ENCODE results near the gene SLC22A4.
A peak's percentile ranks its signal among the peaks of the same experiment; 100 is the strongest.

The SLC22A4 gene

DNA sequence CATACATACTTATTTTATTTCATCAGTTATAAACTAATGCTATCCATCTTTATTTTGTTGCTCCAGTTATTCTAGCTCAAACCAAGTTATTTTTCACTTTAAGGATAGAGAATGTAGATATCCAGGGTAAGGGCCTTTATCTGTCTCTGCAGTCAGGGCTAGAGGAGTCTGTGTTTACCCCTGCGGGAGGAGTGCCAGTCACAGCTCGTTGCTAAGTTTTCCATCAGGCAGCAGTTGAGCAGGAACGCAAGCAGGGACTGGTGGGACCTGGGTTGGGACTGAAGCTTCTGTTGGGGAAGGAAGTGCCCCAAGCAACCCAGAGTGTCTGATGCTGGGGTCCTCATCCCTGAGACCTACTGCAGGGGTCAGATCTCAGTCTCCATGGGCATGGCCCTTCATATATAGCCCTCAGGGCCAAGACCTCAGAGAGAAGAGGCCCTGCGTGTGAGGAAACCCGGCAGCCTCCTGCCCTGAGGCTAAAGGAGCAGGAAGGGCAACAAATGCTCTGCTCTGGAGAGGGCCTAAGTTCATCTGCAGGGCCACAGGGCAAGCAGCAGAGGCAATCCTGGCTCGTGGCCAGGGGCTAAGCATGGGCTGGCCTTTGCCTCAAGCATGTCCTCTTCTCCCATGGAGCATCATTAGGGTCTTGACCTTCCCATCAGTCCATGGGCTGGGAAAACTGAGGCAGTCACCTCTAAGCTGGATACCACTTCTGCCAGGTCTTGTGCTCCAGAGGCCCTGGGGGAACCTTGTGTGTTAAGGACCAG is 6.6 kb downstream of the SLC22A4 start:
- DNase-seq = no peak

DNA sequence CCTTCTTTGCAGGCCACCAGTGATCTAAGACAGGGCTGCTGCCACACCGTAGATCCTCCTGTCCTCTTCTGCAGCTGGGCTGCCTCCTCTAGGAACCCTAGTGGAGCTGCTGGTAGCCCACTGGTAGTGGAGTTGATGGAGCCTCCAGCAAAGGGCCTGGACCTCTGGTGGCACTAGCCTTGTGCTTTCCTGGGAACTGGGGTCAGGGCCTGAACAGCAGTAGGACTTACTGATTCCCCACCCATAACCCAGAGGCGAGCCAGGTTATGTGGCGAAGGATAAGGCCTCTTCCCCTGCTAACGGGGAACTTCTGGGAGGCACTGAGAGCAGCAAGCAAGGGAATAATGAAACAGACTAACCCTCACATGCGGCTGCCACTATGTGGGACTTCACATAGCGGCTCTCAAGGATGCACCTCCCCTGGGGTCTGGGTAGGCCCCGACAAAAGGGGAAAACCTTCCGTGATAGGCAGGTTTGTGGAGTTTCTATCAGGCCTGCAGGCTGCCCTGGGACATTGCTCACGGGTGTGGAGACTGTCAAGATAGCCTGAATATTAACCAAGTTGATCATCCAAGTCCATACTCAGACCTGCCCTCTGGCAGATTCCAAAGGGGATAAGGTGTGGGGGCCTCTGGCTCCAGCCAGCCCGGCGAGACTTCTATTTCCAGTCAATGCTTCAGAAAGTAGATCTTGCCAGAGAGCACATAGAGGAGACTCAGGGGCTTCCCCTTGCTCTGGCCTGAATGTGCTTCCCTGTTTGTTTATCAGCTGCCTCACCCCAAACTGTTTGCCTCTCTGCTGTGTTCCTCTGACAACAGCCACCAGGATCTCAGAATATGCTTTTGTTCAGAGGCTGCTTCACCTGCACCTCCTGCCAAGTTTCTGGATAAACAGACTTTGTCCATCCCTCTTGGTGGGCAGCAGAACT is 7.4 kb downstream of the SLC22A4 start:
- DNase-seq = no peak

DNA sequence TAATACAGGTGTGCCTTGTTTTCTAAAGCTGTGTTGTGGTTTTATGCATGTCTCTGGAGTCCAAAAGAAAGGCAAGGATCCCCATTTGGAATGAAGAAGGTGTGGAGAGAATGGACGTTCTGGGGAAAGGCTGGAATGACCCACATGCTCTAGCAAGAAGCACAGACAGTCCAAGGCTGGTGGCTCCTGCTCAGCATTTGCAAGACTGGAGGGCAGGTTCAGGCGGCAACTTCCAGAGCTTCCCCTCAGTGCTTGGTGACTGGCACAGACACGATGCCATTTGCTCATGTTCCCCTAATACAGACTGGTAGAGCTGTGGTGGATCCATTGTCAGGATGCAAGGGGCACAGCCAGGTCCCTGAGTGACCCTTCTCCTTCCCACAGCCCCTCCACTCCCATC is 8.2 kb downstream of the SLC22A4 start:
- no peak for DNase-seq

GRCh38 chr5:132303589-132303988 is 9.4 kb downstream of the SLC22A4 start:
- DNase-seq = no peak

DNA sequence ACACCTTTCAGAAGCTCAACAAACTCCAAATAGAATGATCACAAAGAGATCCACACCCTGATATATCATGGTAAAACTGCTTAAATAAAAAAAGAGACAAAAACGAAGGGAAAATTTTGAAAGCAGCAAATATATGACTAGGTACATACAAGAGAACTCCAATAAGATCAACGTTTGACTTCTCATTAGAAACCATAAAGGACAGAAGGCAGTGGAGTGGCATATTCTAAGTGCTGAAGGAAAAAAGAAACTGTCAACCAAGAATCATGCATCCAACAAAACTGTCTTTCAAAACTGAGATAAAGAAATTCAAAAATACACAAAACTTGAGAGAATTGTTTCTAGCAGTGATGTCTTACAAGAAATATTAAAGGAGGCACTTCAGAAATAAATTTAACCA is 11.2 kb downstream of the SLC22A4 start:
- DNase-seq = no peak

GRCh38 chr5:132308701-132309100 is 14.5 kb downstream of the SLC22A4 start:
- no peak for DNase-seq

- DNase-seq = no peak
Observed at GRCh38 chr5:132309679-132310078, 15.5 kb downstream of the SLC22A4 start.

- peak in 5 of 14 donors; percentile 27 to 44 (median 29) for DNase-seq
Observed at GRCh38 chr5:132310141-132310834, 16.1 kb downstream of the SLC22A4 start.

DNA sequence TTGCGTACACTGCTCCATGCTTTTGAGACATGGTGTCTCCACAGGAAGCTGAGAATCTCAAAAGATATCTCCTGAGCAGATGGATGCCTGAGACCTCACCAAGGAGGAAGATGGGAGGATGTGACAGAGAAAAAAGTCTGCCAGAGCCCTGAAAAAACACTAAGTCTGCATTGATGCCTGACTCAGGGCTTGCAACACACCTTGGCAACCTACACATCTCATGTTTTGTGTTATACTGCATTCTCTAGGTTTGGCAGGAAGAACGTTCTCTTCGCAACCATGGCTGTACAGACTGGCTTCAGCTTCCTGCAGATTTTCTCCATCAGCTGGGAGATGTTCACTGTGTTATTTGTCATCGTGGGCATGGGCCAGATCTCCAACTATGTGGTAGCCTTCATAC is 19.2 kb downstream of the SLC22A4 start:
- DNase-seq = no peak

- DNase-seq = no peak
Observed at GRCh38 chr5:132313961-132314432, 19.8 kb downstream of the SLC22A4 start.

GRCh38 chr5:132315529-132316067 is 21.4 kb downstream of the SLC22A4 start:
- no peak for DNase-seq

DNA sequence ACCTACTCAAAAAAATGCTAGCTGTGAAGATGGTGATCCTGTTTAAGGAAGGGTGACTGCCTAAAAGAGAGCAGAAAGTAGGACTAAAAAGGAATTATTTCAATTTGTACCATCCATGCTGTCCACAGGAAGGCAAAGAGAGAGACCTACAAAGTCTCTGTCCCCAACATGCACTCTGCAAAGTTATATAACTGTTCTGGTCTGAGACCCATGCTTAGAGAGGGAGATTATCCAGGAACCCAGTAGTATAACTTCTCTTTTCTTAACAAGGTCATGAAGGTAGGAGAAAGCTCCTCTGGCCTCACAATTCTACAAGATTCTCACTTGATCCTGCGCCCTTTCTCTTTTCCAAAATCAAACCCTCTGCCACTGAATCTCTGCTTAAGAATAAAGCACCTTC is 25.8 kb downstream of the SLC22A4 start:
- DNase-seq = no peak

DNA sequence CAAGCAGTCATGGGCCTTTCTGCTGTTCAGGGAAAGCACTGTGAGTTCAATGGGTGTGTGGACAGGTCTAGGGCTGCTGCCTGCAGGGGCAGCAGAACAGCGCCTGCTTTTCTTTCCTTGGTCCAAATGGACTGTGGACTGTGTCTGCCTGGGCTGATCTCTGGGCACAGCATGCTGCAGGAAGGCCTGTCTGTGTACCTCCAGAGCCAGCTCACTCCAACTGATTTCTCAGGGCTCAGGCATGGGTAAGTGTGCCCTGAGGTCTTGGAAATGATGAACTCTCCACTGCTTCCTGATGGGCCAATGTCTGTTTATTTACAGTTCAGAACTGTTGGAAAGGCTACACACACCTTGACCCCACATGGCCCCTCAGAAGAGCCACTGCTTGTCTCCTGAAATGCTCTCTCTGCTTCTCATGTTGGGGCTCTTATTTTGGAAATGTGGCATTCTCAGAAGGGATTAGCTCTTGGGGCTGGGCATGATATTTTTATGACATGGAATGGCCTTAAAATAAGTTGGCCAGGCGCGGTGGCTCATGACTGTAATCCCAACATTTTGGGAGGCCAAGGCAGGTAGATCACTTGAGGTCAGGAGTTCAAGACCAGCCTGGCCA is 27.0 kb downstream of the SLC22A4 start:
- DNase-seq = peak in 1 of 14 donors; percentile 65

GRCh38 chr5:132322266-132322665 is 28.1 kb downstream of the SLC22A4 start:
- no peak for DNase-seq

- no peak for DNase-seq
Observed at GRCh38 chr5:132323202-132323601, 29.0 kb downstream of the SLC22A4 start.

- DNase-seq = no peak
Observed at GRCh38 chr5:132325691-132326090, 31.5 kb downstream of the SLC22A4 start.

GRCh38 chr5:132327252-132327955 is 33.2 kb downstream of the SLC22A4 start:
- DNase-seq = no peak

GRCh38 chr5:132334812-132335211 is 40.6 kb downstream of the SLC22A4 start:
- no peak for DNase-seq

DNA sequence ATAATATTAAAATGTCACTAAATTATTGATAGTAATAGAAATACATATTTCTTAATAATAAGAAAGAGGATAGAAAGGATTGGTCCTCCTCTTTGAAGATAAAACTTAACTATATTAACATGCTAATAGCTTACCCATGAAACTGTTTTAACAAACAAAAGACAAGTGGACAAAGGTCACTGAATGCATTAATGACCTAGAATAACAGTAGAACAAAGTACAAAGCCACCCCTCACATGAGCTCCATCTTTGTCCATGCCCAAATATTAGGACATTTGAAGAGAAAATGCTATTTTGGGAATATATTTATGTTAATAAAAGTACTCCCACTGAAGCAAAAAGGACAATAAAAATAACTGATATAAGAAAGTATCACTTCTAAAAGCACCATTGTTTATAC is 41.2 kb downstream of the SLC22A4 start:
- DNase-seq = no peak

GRCh38 chr5:132339502-132339901 is 45.3 kb downstream of the SLC22A4 start:
- no peak for DNase-seq
